ENCODE measurements around the gene TRPM1.

DNA sequence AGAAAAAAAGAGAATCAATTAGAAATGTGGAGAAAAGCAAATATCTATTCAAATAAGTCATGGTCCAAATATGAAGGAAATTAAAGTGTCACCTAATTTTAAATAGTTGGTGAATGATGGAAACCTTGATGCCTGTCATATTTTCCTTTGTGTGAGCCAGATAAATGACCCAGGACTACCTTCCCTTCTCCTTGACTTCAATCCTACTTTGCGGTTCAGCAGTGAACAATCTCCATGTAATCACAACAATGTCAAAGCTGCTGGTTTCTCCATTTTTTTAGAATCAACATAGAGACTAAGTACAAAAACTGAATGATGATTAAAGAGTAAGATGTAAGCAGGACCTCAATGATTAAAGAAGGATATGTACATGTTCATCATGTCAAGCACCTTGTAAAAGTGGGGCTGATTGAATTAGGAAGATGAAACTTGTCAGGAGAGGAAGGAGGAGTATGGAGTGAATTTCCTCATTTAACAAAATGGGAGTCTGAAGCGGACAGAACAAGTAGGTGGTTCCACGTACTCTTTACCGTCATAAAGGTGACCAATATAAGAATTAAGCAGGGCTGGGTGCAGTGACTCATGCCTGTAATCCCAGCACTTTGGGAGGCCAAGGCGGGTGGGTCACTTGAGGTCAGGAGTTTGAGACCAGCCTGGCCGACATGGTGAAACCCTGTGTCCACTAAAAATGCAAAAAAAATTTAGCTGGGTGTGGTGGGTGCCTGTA, 43.1 kb downstream of the TRPM1 start:
- TF ChIP-seq, protein P1, sequence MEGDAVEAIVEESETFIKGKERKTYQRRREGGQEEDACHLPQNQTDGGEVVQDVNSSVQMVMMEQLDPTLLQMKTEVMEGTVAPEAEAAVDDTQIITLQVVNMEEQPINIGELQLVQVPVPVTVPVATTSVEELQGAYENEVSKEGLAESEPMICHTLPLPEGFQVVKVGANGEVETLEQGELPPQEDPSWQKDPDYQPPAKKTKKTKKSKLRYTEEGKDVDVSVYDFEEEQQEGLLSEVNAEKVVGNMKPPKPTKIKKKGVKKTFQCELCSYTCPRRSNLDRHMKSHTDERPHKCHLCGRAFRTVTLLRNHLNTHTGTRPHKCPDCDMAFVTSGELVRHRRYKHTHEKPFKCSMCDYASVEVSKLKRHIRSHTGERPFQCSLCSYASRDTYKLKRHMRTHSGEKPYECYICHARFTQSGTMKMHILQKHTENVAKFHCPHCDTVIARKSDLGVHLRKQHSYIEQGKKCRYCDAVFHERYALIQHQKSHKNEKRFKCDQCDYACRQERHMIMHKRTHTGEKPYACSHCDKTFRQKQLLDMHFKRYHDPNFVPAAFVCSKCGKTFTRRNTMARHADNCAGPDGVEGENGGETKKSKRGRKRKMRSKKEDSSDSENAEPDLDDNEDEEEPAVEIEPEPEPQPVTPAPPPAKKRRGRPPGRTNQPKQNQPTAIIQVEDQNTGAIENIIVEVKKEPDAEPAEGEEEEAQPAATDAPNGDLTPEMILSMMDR (IDR thresholded peaks at IDR 0.05; ENCODE audit: low read length): no peak
- TF ChIP-seq EZH2phosphoT487 (IDR thresholded peaks at IDR 0.05; ENCODE audit: low read length) (no peak), EZH2 (optimal IDR thresholded peaks at IDR 0.05; ENCODE audit: low read depth, low read length) (no peak)
